ENCODE measurements around the gene PPP2R2B.
"Not testable (repeated sequence)": the region's sequence is repeated elsewhere in the genome, so short reads cannot be mapped to it uniquely, and the experiment has no call there.

The PPP2R2B gene

GRCh38 chr5:146652547-146652946 is 226.0 kb downstream of the PPP2R2B start:
- no peak for DNase-seq (ENCODE audit: low read depth in 2 of 2)

GRCh38 chr5:146647656-146648199 is 230.8 kb downstream of the PPP2R2B start:
- no peak for DNase-seq (ENCODE audit: low read depth in 2 of 2)

- no peak for DNase-seq (ENCODE audit: low read depth in 2 of 2)
These were observed 232.1 kb downstream of the PPP2R2B start for GRCh38 chr5:146646441-146646840.

GRCh38 chr5:146645342-146645741 is 233.2 kb downstream of the PPP2R2B start:
- no peak for DNase-seq (ENCODE audit: low read depth in 2 of 2)

- DNase-seq (ENCODE audit: low read depth in 2 of 2), result no peak
These were observed 233.7 kb downstream of the PPP2R2B start for GRCh38 chr5:146644831-146645230.

- DNase-seq (ENCODE audit: low read depth in 2 of 2), result no peak
These were observed 234.8 kb downstream of the PPP2R2B start for GRCh38 chr5:146643776-146644175.

GRCh38 chr5:146642410-146642809 is 236.1 kb downstream of the PPP2R2B start:
- no peak for DNase-seq (ENCODE audit: low read depth in 2 of 2)

GRCh38 chr5:146641941-146642340 is 236.6 kb downstream of the PPP2R2B start:
- DNase-seq (ENCODE audit: low read depth in 2 of 2), result no peak

GRCh38 chr5:146640285-146640896 is 238.2 kb downstream of the PPP2R2B start:
- no peak for DNase-seq (ENCODE audit: low read depth in 2 of 2)

- DNase-seq (ENCODE audit: low read depth in 2 of 2), result no peak
These were observed 243.1 kb downstream of the PPP2R2B start for GRCh38 chr5:146635443-146635842.

- no peak for DNase-seq (ENCODE audit: low read depth in 2 of 2)
These were observed 245.2 kb downstream of the PPP2R2B start for GRCh38 chr5:146633323-146633764.

- DNase-seq (ENCODE audit: low read depth in 2 of 2), result no peak
These were observed 245.8 kb downstream of the PPP2R2B start for GRCh38 chr5:146632620-146633322.

- no peak for DNase-seq (ENCODE audit: low read depth in 2 of 2)
These were observed 248.1 kb downstream of the PPP2R2B start for GRCh38 chr5:146630472-146630871.

GRCh38 chr5:146628950-146629349 is 249.6 kb downstream of the PPP2R2B start:
- DNase-seq (ENCODE audit: low read depth in 2 of 2), result no peak

- DNase-seq (ENCODE audit: low read depth in 2 of 2), result no peak
These were observed 251.6 kb downstream of the PPP2R2B start for GRCh38 chr5:146626936-146627335.

GRCh38 chr5:146624179-146624578 is 254.4 kb downstream of the PPP2R2B start:
- DNase-seq (ENCODE audit: low read depth in 2 of 2), result no peak

GRCh38 chr5:146623666-146624065 is 254.9 kb downstream of the PPP2R2B start:
- no peak for DNase-seq (ENCODE audit: low read depth in 2 of 2)

GRCh38 chr5:146623009-146623408 is 255.5 kb downstream of the PPP2R2B start:
- no peak for DNase-seq (ENCODE audit: low read depth in 2 of 2)

GRCh38 chr5:146622391-146622790 is 256.2 kb downstream of the PPP2R2B start:
- DNase-seq (ENCODE audit: low read depth in 2 of 2), result no peak

GRCh38 chr5:146620669-146621051 is 257.9 kb downstream of the PPP2R2B start:
- DNase-seq (ENCODE audit: low read depth in 2 of 2), result no peak

GRCh38 chr5:146620031-146620668 is 258.4 kb downstream of the PPP2R2B start:
- DNase-seq (ENCODE audit: low read depth in 2 of 2), result no peak

- DNase-seq (ENCODE audit: low read depth in 2 of 2), result no peak
These were observed 260.1 kb downstream of the PPP2R2B start for GRCh38 chr5:146618434-146618833.

GRCh38 chr5:146609731-146610130 is 268.8 kb downstream of the PPP2R2B start:
- DNase-seq (ENCODE audit: low read depth in 2 of 2), result not testable (repeated sequence)

Data from stimulated activated CD4-positive, alpha-beta T cell treated with anti-CD3 and anti-CD28 coated beads, Interleukin-1b, Interleukin-23, amount 100 ng/mL, for 1 hour (primary cell).